ENCODE data around the gene ACTMAP. TPM values are rescaled to one million over a fixed set of nuclear protein-coding genes. Genes with fewer than 3 reads are reported as not detected.

Gene ACTMAP
- total RNA-seq, 2 donors from 2014 or later: 3.0 to 4.2 TPM

DNA sequence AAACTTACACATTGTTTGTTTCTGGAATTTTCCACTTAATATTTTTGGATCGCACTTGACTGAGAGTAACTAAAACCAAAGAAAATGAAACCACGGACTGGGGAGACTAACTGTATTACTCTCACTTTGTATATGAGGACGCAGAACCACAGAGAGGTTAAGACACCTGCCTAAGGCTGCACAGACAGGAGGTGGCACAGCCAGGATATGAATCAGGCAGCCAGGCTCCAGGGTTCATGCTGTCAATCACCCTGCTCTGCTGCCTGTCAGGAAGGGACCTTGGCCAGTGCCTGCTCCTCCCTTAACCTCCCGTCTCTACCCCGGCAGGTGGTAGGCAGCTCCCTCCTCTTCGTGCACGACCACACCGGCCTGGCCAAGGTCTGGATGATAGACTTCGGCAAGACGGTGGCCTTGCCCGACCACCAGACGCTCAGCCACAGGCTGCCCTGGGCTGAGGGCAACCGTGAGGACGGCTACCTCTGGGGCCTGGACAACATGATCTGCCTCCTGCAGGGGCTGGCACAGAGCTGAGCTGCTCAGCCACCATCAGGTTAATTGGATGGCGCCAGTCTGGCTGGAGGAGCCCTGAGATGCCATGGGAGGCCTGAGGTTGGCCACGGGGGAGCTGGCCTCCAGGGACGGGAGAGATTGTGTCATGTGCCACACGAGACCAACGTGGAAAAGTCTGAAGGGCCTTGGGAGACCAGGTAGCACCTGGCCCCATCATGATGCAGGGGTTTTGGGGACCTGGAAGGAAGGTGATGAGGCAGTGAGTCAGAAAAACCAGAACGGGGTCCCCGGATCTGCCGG lies 11.0 kb downstream of the ACTMAP start:
- no peaks in the 10 kb centered on the region for H3K9me3 ChIP-seq
- no peak for DNase-seq
- H3K36me3 ChIP-seq (replicated peaks in 1 of 2; ENCODE audit: insufficient read depth in 1 of 2, low read depth in 2 of 2): peaks cover 0 to 25% of the 10 kb centered on the region in 2 donors
- H3K4me1 ChIP-seq: no peaks in the 10 kb centered on the region
- no peaks in the 10 kb centered on the region for H3K27me3 ChIP-seq
- WGBS, 2 donors: 87 to 94% methylated on average over 12 to 20 of the region's 22 CpGs
- H3K27ac ChIP-seq: no peak overlapping the region
- no peak overlapping the region for H3K4me3 ChIP-seq
- TF ChIP-seq POLR2A (IDR thresholded peaks at IDR 0.05): no peak
- TF ChIP-seq, protein P1, sequence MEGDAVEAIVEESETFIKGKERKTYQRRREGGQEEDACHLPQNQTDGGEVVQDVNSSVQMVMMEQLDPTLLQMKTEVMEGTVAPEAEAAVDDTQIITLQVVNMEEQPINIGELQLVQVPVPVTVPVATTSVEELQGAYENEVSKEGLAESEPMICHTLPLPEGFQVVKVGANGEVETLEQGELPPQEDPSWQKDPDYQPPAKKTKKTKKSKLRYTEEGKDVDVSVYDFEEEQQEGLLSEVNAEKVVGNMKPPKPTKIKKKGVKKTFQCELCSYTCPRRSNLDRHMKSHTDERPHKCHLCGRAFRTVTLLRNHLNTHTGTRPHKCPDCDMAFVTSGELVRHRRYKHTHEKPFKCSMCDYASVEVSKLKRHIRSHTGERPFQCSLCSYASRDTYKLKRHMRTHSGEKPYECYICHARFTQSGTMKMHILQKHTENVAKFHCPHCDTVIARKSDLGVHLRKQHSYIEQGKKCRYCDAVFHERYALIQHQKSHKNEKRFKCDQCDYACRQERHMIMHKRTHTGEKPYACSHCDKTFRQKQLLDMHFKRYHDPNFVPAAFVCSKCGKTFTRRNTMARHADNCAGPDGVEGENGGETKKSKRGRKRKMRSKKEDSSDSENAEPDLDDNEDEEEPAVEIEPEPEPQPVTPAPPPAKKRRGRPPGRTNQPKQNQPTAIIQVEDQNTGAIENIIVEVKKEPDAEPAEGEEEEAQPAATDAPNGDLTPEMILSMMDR (IDR thresholded peaks at IDR 0.05): no peak
- no peak for ATAC-seq
- intact Hi-C loops (cut with DNase I): no loop called here

DNA sequence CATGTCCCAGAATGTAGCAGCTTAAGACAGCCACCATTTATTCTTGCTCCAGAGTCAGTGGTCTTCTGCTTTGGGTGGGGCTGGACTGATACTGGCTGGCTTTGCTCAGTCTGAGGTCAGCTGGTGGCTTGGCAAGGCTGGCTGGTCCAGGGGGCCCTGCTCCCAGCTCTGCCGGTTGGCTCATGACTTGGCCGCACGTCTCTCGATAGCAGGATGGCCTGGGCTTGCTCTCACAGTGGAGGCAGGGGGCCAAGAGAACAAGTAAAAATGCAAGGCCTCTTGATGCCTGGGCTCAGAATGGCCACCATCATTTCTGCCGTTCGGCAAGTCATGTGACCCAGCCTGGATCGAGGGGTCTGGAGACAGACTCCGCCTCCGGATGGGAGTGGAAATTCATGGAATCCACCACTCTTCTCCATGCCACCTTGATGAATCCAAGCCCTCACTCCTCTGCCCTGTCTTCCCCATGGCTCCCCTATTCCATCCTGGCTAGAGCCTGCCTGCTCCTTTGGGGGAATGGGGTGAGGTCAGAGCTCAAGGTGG lies 13.1 kb downstream of the ACTMAP start:
- ATAC-seq (no peak), DNase-seq (no peak)
- 95 to 97% methylated on average over 6 to 7 of the region's 9 CpGs for WGBS, 2 donors
- Histone ChIP-seq H3K9me3 (no peaks in the 10 kb centered on the region), H3K4me1 (no peaks in the 10 kb centered on the region), H3K27me3 (no peaks in the 10 kb centered on the region), H3K36me3 (replicated peaks in 1 of 2; ENCODE audit: insufficient read depth in 1 of 2, low read depth in 2 of 2) (peaks cover 9 to 32% of the 10 kb centered on the region in 2 donors), H3K27ac (no peak overlapping the region), H3K4me3 (no peak overlapping the region)
- no peak for TF ChIP-seq POLR2A (IDR thresholded peaks at IDR 0.05)
- TF ChIP-seq, protein P1 (IDR thresholded peaks at IDR 0.05): no peak
- intact Hi-C loops (cut with DNase I): no loop called here

DNA sequence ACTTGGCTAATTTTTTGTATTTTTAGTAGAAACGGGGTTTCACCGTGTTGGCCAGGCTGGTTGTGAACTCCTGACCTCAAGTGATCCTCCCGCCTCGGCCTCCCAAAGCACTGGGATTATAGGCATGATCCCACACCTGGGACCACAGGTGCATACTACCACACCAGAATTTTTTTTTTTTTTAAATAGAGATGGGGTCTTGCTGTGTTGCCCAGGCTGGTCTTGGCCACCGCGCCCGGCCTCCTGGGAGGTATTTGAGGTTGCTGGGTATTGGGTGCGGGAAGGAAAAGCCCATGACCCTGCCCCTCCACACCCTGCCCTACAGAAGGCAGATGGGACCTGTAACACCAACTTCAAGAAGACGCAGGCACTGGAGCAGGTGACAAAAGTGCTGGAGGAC lies 13.6 kb downstream of the ACTMAP start:
- ATAC-seq (no peak), DNase-seq (no peak)
- H3K9me3 ChIP-seq: no peaks in the 10 kb centered on the region
- no peak overlapping the region for H3K27ac ChIP-seq
- TF ChIP-seq POLR2A (IDR thresholded peaks at IDR 0.05): no peak
- TF ChIP-seq, protein P1 (IDR thresholded peaks at IDR 0.05): no peak
- 86 to 92% methylated on average over 7 to 9 of the region's 9 CpGs for WGBS, 2 donors
- peaks cover 9 to 32% of the 10 kb centered on the region in 2 donors for H3K36me3 ChIP-seq (replicated peaks in 1 of 2; ENCODE audit: insufficient read depth in 1 of 2, low read depth in 2 of 2)
- no peak overlapping the region for H3K4me3 ChIP-seq
- no peaks in the 10 kb centered on the region for H3K27me3 ChIP-seq
- H3K4me1 ChIP-seq: no peaks in the 10 kb centered on the region
- intact Hi-C loops (cut with DNase I): no loop called here

DNA sequence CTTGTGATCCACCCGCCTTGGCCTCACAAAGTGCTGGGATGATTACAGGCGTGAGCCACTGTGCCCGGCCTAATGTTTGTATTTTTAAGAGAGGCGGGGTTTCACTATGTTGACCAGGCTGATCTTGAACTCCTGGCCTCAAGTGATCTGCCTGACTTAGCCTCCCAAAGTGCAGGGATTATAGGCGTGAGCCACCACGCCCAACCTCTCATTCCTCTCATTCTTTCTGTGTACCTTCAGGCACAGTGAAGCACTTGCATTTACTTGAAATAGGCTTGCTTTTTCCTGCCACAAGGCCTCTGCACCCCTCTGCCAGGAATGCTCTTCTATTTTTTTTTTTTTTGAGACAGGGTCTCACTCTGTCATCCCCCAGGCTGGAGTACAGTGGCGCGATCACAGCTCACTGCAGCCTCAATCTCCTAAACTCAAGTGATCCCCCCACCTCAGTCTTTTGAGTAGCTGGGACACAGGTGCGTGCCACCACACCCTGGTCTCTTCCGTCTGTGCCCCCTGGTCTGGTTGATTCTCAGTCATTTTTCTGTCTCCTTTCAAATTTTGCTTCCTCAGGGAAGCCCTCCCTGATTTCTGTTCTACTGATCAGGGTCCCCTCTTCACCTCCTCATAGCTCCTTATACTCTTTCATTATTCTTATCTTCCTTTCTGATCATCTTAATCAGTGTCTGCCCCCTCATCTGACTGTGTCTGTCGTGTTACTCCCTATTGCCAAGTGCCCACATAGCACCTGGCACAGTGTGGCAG lies 15.1 kb downstream of the ACTMAP start:
- Histone ChIP-seq H3K36me3 (replicated peaks in 1 of 2; ENCODE audit: insufficient read depth in 1 of 2, low read depth in 2 of 2) (peaks cover 15 to 40% of the 10 kb centered on the region in 2 donors), H3K4me1 (no peaks in the 10 kb centered on the region), H3K9me3 (no peaks in the 10 kb centered on the region), H3K4me3 (no peak overlapping the region), H3K27ac (no peak overlapping the region), H3K27me3 (no peaks in the 10 kb centered on the region)
- TF ChIP-seq POLR2A (IDR thresholded peaks at IDR 0.05): no peak
- TF ChIP-seq, protein P1 (IDR thresholded peaks at IDR 0.05): no peak
- WGBS, 2 donors: 92 to 93% methylated on average over 8 to 11 of the region's 11 CpGs
- DNase-seq (no peak), ATAC-seq (no peak)
- intact Hi-C loops (cut with DNase I): no loop called here

Measured in body of pancreas (tissue), 4 donors.